Stimulated activated CD4-positive, alpha-beta T cell treated with anti-CD3 and anti-CD28 coated beads, TNF-alpha, amount 100 ng/mL, for 48 hours (primary cell): ENCODE data around the gene MAP2K7.
"Not testable (repeated sequence)": the region's sequence is repeated elsewhere in the genome, so short reads cannot be mapped to it uniquely, and the experiment has no call there.

ENCODE experiments used
- DNase-seq, 3 donors: peaks; one replicate each; pipeline ENCODE4 v3.0.0-alpha.2; 2020; ENCODE audit warnings: low read depth in 3 of 3

The MAP2K7 gene

DNA sequence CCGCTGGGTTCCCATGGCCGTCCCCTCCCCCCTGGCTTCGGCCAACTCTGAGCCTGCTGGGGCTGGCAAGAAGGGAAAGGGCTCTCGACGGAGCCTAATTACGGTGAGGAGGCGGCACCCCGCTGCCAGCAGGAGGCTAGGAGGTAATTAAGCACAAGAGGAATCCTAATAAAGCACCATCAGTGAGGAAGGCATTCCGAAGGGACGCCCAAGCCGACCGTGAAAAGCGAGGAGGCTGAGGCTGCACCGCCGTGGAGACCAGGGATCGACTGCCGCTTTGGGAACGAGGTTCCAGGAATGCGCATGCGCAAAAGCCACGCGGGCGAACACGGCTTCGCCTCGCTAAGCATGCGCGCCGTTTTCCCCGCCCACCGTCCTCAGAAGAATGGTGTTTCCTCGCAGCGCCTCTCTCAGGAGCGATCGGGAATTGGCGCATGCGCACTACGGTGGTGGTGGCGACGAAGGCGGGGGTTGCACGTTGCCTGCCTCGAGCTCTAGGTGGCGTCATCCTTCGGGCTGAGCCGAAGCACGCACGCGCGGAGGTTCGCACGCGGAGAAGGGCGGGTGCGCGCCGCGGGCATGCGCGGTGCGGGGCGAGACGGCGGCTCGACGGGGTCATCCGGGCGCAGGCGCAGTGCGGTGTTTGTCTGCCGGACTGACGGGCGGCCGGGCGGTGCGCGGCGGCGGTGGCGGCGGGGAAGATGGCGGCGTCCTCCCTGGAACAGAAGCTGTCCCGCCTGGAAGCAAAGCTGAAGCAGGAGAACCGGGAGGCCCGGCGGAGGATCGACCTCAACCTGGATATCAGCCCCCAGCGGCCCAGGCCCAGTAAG, at the start of gene MAP2K7:
MAP2K7 (plus strand) TSS at position 634 of the 830 bp plus-strand sequence; CDS start at position 702, 68 bp downstream.
- peak; percentile 100 for DNase-seq

DNA sequence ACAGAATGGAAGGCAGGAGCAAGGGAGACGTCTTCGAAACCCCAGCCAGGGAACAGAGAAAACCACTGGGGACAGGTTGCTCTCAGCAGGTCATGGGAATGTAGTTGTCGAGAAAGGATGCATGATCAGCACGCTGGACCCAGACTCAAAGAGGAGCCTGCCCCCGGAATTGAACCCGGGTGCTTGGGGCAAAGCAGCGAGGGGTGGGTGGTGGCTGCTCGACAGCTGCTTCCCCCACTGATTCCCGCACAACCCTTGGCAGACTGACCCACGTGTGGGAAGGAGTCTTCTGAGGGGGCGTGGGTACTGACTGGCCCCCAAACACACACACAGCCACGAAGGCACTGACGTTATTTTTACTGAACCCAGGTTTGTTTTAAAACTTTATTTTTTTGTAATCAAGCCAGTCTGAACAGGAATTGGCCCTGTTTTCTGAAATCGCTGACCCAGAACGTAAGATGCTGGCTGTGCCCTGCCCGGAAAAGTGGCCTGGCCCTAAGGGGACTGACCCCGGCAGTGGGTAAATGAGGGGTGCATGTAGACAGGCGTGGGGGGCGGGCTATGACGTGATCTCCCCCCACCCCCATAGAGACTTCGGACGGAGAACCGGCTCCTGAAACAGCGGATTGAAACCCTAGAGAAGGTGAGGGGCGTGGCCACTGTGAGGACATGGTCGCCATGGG, 48.1 kb upstream of the MAP2K7 start:
- no peak for DNase-seq

DNA sequence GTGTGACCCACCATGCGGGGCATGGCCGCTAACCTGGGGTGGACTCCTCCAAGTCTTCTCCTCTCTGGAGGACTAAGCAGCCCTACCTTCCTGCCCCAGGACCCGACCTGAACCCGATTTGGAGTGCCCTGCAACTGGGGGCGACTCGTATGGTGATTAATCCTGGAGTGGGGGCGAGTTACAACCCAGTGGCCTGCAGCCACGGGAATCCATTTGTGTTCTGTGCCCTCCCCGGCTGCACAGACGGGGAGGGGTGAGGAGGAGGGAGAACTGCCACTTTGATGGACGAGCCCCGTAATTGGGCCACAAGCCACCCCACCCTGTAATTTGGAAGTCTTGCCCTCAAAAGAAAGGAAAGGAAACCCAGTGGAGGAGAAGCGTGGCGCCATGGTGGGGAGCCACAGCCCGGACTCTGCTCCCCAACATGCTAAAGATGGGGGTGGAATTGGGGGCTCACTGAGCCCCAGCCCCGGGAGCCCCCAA, 47.5 kb upstream of the MAP2K7 start:
- no peak for DNase-seq

- no peak for DNase-seq
Observed at GRCh38 chr19:7856679-7857663, 46.7 kb upstream of the MAP2K7 start.

- DNase-seq, result no peak
Observed at GRCh38 chr19:7857727-7858108, 46.0 kb upstream of the MAP2K7 start.

GRCh38 chr19:7858109-7858770, 45.4 kb upstream of the MAP2K7 start:
- DNase-seq, result no peak

- DNase-seq, result not testable (repeated sequence)
Observed at GRCh38 chr19:7859087-7859486, 44.6 kb upstream of the MAP2K7 start.

DNA sequence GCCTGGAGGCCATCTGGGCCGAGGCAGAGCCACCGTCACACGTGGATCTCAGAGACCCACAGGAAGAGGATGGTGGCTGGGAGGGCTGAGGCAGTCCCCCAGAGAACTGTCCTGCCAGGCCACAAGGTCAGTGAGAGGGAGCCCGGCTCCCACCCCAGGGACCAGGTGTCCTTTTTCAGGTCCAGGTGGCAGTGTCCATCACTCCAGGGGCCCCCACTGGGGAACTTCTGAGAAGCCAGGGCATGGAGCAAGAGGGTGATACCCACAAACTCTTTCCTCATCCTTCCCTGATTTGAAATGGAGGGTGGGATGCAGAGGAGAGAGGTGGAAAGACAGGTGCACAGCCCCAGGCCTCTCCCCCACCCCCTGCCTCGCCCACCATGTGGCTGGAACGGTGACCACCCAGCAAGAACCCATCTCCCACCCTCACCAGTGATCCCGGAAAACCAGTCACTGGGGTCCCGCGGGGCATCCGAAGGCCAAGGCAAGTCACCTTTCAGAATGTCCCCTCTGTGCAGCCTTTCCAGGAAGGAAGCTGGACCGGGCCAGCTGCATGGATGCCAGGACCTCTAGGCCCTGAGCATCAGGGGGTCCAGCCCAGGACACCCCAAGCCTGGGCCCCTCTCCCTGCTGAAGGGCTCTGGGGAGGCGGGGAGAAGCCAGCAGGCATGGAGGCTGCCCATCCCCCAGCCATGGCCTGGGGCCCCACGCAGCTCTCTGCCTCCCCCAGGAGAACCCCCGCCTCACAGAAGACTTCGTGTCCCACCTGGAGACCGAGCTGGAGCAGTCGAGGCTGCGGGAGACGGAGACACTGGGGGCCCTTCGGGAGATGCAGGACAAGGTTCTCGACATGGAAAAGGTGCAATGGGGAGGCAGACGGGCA, 43.6 kb upstream of the MAP2K7 start:
- no peak for DNase-seq

GRCh38 chr19:7860714-7861618, 42.7 kb upstream of the MAP2K7 start:
- DNase-seq, result no peak

- DNase-seq, result no peak
Observed at GRCh38 chr19:7861619-7862412, 41.9 kb upstream of the MAP2K7 start.

- peak; percentile 50 to 79 (median 56) for DNase-seq
Observed at GRCh38 chr19:7862413-7862951, 41.2 kb upstream of the MAP2K7 start.

DNA sequence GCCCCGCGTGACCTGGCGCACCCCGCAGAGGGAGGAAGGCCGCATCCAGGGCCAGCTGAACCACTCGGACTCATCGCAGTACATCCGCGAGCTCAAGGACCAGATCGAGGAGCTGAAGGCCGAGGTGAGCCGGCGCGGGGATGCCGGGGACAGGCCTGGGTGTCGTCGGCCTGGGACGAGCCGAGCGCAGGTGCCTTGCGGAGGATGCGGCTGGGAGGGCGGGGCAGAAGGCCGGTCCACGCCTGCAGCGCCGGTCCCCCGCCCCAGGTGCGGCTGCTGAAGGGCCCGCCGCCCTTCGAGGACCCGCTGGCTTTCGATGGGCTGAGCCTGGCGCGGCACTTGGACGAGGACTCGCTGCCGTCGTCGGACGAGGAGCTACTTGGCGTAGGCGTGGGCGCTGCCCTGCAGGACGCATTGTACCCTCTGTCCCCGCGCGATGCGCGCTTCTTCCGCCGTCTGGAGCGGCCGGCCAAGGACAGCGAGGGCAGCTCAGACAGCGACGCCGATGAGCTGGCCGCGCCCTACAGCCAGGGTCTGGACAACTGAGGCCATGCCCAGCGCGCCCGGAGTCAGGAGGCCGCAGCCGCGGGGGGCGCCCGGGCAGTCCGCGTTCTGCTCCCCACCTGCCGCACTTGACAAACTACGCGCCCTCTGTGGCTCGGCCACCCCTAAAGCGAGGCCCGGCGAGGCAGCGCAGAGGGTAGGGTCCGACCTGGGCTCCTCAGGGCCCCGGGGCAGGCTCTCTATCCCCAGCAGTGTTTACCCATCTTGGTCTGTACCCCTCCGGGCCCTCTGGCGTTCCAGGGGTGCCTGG, 40.3 kb upstream of the MAP2K7 start:
- DNase-seq, result no peak

DNA sequence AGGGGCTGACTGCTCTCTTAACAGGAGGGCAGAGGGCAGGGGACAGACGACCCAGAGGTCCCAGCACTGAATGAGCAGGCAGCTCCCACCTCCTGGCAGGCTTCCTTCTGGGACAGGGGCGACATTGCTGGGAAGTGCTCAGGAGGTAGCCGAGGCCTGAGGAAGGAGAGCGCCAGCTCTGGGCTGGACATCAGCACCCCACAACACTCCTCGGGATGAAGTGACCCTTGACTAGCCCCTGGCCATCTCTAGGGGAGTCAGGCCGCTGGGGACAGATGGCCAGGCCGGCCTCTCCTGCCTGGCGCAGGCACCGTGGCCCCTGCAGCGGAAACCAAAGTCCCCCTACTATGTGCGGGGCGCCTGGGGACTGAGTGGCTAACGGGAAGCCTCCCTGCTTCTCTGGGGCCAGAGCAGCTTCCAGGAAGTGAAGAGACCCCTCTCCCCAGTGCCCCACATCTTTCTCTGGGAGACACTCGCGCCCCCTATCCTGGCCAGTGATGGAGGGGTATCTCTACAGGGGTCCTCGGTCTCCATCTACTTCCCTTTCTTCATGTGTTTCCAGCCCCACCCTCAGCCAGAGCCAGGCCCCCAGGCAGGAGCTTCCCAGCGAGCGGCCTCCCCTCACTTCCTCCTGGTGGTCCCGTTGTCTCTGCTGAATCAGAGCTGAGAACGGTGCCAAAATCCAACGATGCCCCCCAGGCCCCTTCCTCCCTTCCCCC, 39.5 kb upstream of the MAP2K7 start:
- no peak for DNase-seq

- no peak for DNase-seq
Observed at GRCh38 chr19:7864690-7865074, 39.0 kb upstream of the MAP2K7 start.

DNA sequence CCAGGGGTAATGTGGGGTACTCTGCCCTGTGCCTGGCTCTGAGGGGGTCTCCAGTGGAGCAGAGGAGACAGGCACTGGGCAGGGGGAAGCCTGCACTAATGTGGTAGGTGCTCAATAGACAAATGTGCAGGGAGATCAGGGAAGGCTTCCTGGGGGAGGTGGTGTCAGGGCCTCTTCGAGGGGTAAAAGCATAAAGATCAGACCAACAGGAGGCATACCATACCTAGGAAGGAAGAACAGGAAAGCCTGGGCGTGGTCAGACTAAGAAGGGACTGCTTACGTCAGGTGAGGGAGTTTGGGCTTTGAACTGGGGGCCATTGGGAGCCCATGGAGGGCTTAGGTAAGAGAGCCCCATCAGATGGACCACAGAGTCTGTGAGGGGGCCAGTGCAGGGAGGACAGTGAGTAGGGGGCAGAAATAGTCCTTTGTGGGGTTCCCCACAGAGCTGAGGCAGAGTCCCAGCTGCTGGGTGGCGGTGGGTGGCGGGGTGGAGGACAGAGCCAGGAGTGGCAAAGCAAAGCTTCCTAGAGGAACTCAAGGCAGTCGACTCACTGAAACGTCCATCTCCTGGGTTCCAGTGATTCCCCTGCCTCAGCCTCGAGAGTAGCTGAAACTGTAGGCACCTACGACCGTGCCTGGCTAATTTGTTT, 38.3 kb upstream of the MAP2K7 start:
- DNase-seq, result no peak
